GM19099 (cell line): ENCODE measurements around the gene KLHL30.

ENCODE experiments used
- POLR2A ChIP-seq: IDR thresholded peaks from 3 replicates; pipeline ENCODE4 v1.6.1; 2011; ENCODE audit warnings: low read depth; ENCODE audit not compliant: insufficient read length; ENCODE audit errors: extremely low read depth

The KLHL30 gene

DNA sequence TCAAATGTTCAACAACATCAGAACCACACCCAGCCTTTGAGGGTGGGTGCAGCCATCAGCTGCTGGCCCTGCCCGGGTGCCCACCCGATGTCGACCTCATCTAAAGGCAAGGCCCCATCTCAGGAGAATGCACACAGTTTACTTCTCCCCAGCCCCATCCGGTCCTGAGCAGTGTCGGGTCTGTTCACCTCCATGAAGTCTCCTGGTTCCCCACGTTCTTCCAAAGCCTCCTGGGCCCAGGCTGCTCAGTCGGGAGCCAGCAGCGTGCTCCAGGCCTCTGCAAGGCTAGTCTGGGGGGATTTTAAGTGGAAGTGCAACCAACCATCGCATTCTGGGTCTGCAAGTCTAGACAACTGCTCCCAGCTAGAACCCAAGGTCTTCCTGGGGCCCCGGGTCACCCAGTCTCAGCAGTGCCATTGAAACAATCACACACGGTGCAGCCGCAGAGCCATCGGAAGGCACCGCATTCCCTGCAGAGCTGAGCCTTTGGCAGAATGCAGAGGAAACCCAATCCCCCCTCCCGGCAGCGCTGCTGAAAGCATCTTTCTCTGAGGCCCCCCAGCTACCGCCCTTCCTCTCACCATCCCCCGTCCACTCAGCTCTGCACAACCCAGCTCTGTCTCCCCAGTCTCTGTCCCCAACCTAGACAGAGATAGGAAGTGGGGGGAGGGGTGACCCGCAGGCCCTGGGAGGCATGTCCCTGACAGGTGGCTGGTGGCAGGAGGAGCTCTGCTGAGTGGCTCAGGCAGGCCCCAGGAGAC, 29.9 kb upstream of the KLHL30 start:
- TF ChIP-seq POLR2A = peak; percentile 51

- no peak for TF ChIP-seq POLR2A
These were observed 24.9 kb upstream of the KLHL30 start for GRCh38 chr2:238113611-238114010.

DNA sequence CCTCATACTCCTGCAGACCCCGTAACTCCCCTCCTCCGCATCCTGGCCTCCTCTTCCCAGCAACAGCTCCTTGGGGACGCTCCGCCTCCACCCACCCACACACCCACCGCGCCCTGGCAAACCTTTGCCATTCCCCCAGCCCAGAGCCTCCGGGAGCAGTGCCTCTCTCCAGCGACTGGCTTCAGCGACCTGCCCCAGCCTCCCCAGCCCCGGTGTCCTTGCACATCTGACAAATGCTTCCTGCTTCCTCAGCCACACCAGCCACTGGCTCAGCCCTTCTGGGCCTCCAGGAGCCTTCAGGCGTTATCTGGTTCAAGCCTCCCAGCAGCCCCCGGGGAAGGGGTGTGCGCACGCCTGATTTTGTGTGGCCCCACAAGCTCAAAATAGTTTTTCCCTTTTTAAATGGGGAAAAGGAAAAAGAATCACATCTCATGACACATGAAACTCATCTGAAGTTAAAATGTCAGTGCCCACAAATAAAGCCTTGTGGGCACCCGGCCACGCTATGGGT, 24.1 kb upstream of the KLHL30 start:
- no peak for TF ChIP-seq POLR2A

DNA sequence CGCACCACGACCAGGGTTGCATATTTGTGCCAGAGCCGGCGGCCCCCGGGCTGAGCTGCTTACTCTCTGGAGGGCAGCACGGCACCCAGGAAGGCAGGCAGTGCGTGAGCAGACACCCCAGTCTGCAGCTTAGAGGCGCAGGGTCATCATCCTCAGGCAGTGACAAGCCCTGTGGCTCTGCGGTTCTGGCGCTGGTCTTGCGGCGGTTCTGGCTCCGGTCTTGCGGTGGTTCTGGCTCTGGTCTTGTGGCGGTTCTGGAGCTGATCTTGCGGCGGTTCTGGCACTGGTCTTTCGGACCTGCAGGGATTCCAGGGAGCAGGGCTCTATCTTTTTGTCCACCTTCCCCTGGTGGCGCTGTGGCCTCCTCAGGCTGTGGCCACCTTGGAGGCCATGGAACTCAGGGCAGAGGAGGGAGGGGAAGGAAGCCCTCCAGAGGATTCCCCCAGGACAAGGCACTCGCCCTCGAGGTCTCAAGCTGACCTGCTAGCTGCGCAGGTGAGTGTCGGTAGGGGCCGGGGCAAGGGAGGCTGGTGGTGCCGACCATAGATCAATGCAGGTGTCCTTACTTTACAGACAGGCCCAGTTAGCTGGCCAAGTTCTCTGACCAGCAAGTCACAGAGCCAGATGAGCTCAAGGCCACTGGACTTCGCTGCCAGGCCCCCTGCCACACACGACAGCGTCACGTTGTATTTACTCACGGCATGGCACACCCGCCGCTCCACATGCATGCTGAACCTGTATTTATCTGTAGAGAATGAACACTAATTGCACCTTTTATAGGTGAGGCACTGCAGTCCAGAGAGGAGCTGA, 23.4 kb upstream of the KLHL30 start:
- TF ChIP-seq POLR2A = no peak

DNA sequence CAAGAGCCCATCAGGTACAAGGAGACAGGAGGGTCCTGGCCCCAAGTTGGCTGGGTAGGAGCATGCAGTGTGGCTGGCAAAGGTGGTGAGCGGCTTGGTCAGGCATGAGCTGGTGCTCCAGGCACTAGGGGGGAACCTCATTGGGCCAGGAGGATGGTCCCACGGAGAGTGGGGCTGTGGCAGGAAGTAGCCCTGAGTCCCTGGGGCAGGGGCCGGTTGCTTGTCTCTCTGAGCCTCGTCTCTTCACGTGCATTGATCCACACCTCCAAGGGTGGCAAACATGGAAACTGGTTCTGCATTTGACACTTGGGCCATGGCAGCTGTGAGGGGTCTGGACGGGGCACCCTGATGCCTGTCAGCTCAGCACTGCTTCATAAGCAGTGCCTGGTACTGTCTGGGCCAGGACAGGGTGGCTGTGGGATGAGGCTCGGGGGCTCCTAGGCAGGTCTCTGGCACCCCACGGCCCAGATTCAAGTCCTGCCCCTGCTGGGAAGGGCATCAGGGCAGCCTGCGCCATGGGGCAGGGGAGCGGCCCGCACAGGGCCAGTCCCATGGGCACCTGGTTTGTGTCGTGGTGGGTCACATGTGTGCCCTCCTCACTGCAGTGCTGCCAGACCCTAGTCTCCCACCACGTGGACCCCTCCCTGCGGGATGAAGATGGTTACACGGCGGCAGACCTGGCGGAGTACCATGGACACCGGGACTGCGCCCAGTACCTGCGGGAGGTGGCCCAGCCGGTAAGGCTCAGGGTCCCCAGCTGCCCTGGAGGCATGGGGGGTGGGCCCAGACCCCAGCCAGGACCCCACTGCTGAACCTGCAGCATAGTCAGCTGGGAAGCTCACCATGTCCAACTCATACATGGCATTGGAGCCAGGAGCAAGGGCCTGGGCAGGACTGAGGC, 21.9 kb upstream of the KLHL30 start:
- no peak for TF ChIP-seq POLR2A

- TF ChIP-seq POLR2A = no peak
These were observed 21.0 kb upstream of the KLHL30 start for GRCh38 chr2:238117199-238118154.

DNA sequence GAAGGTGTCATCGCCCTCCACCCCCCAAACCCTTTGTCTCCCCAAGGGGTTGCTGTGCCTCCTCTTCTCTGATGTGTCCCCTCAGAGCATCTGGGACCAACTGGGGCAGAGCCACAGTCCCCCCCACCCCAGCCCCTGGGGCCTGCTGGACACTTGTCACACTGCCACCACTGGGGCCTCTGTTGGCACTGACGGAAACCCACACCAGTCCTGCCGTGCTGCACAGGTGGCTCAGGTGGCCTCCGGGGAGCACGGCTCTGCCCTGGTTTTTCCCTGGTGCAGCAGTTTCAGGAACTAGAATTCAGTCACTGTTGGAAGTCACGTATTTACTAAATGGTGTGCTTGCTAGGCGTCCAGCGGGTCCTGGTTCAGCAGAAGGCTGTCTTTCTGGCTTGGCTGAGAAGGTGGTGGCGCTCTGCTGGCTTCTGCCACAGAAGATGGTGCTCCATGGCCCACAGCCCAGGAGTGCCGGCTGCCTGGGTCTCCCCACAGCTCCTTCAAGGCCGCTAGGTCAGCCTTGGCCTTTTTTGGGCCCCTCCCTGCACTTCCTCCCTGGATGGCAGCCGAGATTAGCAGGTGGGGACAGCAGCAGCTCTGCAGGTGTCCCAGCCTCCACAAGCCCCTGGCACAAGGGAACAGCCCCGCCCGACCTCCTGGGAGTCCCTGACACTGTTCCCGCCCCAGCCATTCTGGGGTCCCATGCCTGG, 18.6 kb upstream of the KLHL30 start:
- TF ChIP-seq POLR2A = no peak

DNA sequence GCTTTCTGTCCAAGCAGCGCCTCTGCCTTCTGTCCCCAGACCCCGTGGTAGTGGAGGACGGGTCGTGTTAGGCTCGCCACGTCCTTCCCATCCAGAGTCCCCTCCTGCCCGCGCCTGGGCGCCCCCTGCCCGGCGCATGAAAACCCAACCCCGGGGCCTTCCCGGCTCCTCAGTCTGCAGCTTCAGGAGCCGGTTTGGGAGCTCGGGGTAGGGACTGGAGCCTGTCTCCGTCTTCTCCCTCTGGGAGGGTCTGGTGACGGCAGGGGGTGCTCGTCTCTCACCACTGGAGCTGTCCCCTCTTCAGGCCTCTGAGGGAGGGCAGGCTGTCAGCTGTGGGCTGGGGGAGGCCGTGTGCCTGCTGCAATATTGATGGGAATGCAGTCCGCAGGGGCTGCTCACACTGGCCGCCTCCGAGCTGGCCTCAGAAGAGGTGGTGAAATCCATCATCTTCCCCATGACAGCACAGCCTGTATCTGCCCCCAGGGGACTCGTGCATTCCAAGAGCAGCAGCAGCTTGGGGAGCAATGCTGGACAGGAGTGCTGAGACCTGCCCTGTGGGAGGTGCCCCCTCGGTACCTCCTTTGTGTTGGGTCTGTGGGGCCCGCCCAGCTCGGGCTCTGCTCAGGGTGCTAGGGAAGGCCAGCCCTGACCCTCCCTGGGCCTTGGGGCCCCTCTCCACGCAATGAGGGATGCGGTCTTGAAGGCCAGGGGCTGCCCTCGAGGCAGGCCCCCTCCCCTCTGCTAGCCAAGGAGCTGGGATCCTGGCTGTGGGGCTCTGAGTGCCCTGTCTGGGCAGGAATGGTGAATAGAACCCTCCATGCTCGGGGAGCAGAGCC, 17.8 kb upstream of the KLHL30 start:
- no peak for TF ChIP-seq POLR2A

- TF ChIP-seq POLR2A = no peak
These were observed 16.8 kb upstream of the KLHL30 start for GRCh38 chr2:238121511-238122286.

GRCh38 chr2:238122287-238123217, 15.9 kb upstream of the KLHL30 start:
- TF ChIP-seq POLR2A = no peak
